ENCODE results near the gene OR6S1.
"Not testable (repeated sequence)": the region's sequence is repeated elsewhere in the genome, so short reads cannot be mapped to it uniquely, and the experiment has no call there.

Gene OR6S1

GRCh38 chr14:20642755-20643154 is 1.3 kb upstream of the OR6S1 start:
- DNase-seq; intact Hi-C loops (cut with DNase I): not testable (repeated sequence)

- DNase-seq: no peak
- intact Hi-C loops (cut with DNase I): no loop called here
Observed at GRCh38 chr14:20642182-20642581, 691 bp upstream of the OR6S1 start.

GRCh38 chr14:20632831-20633691 is 8.4 kb downstream of the OR6S1 start:
- intact Hi-C loops (cut with DNase I): loop anchor here (5.0 kb wide), 1 partner anchor 49 kb away; the partner anchor contains the start of gene RNASE4
- DNase-seq: peak in 26 of 42 donors; percentile 18 to 81 (median 50)

- peak in 2 of 42 donors; percentile 28 to 37 for DNase-seq
- intact Hi-C loops (cut with DNase I): loop anchor here (5.0 kb wide), 1 partner anchor 50 kb away; the partner anchor contains the start of gene RNASE4
Observed at GRCh38 chr14:20632448-20632830, 9.1 kb downstream of the OR6S1 start.

- intact Hi-C loops (cut with DNase I): loop anchor here (5.0 kb wide), 1 partner anchor 50 kb away; the partner anchor contains the start of gene RNASE4
- peak in 37 of 42 donors; percentile 35 to 83 (median 62) for DNase-seq
Observed at GRCh38 chr14:20631880-20632389, 9.6 kb downstream of the OR6S1 start.

- intact Hi-C loops (cut with DNase I): loop anchor here (5.0 kb wide), 1 partner anchor 51 kb away; the partner anchor contains the start of gene RNASE4
- DNase-seq: peak in 30 of 42 donors; percentile 17 to 82 (median 59)
Observed at GRCh38 chr14:20631023-20631879, 10.2 kb downstream of the OR6S1 start.

GRCh38 chr14:20630340-20631022 is 11.0 kb downstream of the OR6S1 start:
- intact Hi-C loops (cut with DNase I): loop anchor here (5.0 kb wide), 1 partner anchor 52 kb away; the partner anchor contains the start of gene RNASE4
- peak in 17 of 42 donors; percentile 16 to 73 (median 45) for DNase-seq

GRCh38 chr14:20628063-20628854 is 13.2 kb downstream of the OR6S1 start:
- no peak for DNase-seq
- intact Hi-C loops (cut with DNase I): no loop called here

- DNase-seq: no peak
- intact Hi-C loops (cut with DNase I): no loop called here
Observed at GRCh38 chr14:20627346-20628027, 14.0 kb downstream of the OR6S1 start.

- intact Hi-C loops (cut with DNase I): no loop called here
- DNase-seq: no peak
Observed at GRCh38 chr14:20626274-20626673, 15.2 kb downstream of the OR6S1 start.

GRCh38 chr14:20624495-20625070 is 16.9 kb downstream of the OR6S1 start:
- peak in 5 of 42 donors; percentile 19 to 50 (median 22) for DNase-seq
- intact Hi-C loops (cut with DNase I): no loop called here

GRCh38 chr14:20623798-20624197 is 17.7 kb downstream of the OR6S1 start:
- intact Hi-C loops (cut with DNase I): no loop called here
- DNase-seq: no peak

- intact Hi-C loops (cut with DNase I): no loop called here
- DNase-seq: no peak
Observed at GRCh38 chr14:20622816-20623291, 18.6 kb downstream of the OR6S1 start.

- DNase-seq: no peak
- intact Hi-C loops (cut with DNase I): no loop called here
Observed at GRCh38 chr14:20620798-20621478, 20.6 kb downstream of the OR6S1 start.

GRCh38 chr14:20619688-20620087 is 21.8 kb downstream of the OR6S1 start:
- intact Hi-C loops (cut with DNase I): not testable (repeated sequence)

GRCh38 chr14:20618271-20618749 is 23.2 kb downstream of the OR6S1 start:
- DNase-seq: no peak
- intact Hi-C loops (cut with DNase I): no loop called here

More at GRCh38 chr14:20619688-20620087, 21.8 kb downstream of the OR6S1 start:
- not testable (repeated sequence) for DNase-seq
